Inferior parietal cortex (tissue), 1 donor: ENCODE data around the gene SSPN.

Experiments used
- DNase-seq: peaks from one replicate; pipeline ENCODE4 v3.0.0-alpha.2; 2016; ENCODE audit errors: extremely low spot score

The SSPN gene

GRCh38 chr12:26195250-26195640, at the start of gene SSPN:
Gene SSPN (plus strand): TSS chr12:26195573. CDS start chr12:26195673, 100 bp downstream.
- DNase-seq: no peak

GRCh38 chr12:26148291-26148690, 47.1 kb upstream of the SSPN start:
- no peak for DNase-seq

- no peak for DNase-seq
Observed at GRCh38 chr12:26149968-26150500, 45.3 kb upstream of the SSPN start.

GRCh38 chr12:26150736-26151450, 44.5 kb upstream of the SSPN start:
- DNase-seq: no peak

GRCh38 chr12:26152507-26153102, 42.8 kb upstream of the SSPN start:
- DNase-seq: no peak

GRCh38 chr12:26153421-26154154, 41.8 kb upstream of the SSPN start:
- DNase-seq: no peak

GRCh38 chr12:26156201-26156871, 39.0 kb upstream of the SSPN start:
- DNase-seq: no peak

GRCh38 chr12:26157001-26157400, 38.4 kb upstream of the SSPN start:
- no peak for DNase-seq

- DNase-seq: no peak
Observed at GRCh38 chr12:26158078-26158764, 37.2 kb upstream of the SSPN start.

GRCh38 chr12:26162174-26162573, 33.2 kb upstream of the SSPN start:
- DNase-seq: no peak

GRCh38 chr12:26162905-26163304, 32.5 kb upstream of the SSPN start:
- DNase-seq: no peak

GRCh38 chr12:26164118-26164517, 31.3 kb upstream of the SSPN start:
- DNase-seq: no peak

- no peak for DNase-seq
Observed at GRCh38 chr12:26172013-26172412, 23.4 kb upstream of the SSPN start.

GRCh38 chr12:26172539-26172938, 22.8 kb upstream of the SSPN start:
- DNase-seq: peak; percentile 48

- DNase-seq: no peak
Observed at GRCh38 chr12:26172946-26173552, 22.3 kb upstream of the SSPN start.

GRCh38 chr12:26176725-26177124, 18.6 kb upstream of the SSPN start:
- no peak for DNase-seq

GRCh38 chr12:26177283-26177682, 18.1 kb upstream of the SSPN start:
- no peak for DNase-seq

GRCh38 chr12:26179826-26180225, 15.5 kb upstream of the SSPN start:
- DNase-seq: no peak

GRCh38 chr12:26182377-26182776, 13.0 kb upstream of the SSPN start:
- no peak for DNase-seq

- no peak for DNase-seq
Observed at GRCh38 chr12:26185532-26186320, 9.6 kb upstream of the SSPN start.
